ENCODE data around the gene RMRP. TPM values are rescaled to one million over a fixed set of nuclear protein-coding genes. Genes with fewer than 3 reads are reported as not detected.
"Not testable (repeated sequence)": the region's sequence is repeated elsewhere in the genome, so short reads cannot be mapped to it uniquely, and the experiment has no call there.

RMRP gene
- total RNA-seq, 3 donors from 2014 or later, result 12,907 to 15,791 (median 13,372) TPM

- Mint-ChIP-seq H3K36me3 (ENCODE audit: insufficient read depth) (no peaks in the 10 kb centered on the region), H3K4me1 (ENCODE audit: low read depth) (peaks cover 60% of the 10 kb centered on the region), H3K9me3 (no peaks in the 10 kb centered on the region), H3K27me3 (ENCODE audit: low read depth) (no peaks in the 10 kb centered on the region), H3K4me3 (peak within 1 kb of the TSS; percentile 84)
- no peak for DNase-seq
- peak in 1 of 2 donors; percentile 1 for ATAC-seq
Measured at GRCh38 chr9:35650341-35651158, 7.3 kb downstream of the RMRP start, which contains the start of gene SIT1. TSS of gene SIT1 (minus strand) at chr9:35650931. CDS start at chr9:35650853, 78 bp downstream.

GRCh38 chr9:35649431-35650340 is 8.1 kb downstream of the RMRP start:
- peak; percentile 5 to 15 for ATAC-seq
- Mint-ChIP-seq H3K36me3 (ENCODE audit: insufficient read depth) (no peaks in the 10 kb centered on the region), H3K9me3 (no peaks in the 10 kb centered on the region), H3K4me1 (ENCODE audit: low read depth) (peaks cover 66% of the 10 kb centered on the region), H3K27me3 (ENCODE audit: low read depth) (no peaks in the 10 kb centered on the region), H3K4me3 (peak overlapping the region; percentile 84)
- peak; percentile 42 for DNase-seq

DNA sequence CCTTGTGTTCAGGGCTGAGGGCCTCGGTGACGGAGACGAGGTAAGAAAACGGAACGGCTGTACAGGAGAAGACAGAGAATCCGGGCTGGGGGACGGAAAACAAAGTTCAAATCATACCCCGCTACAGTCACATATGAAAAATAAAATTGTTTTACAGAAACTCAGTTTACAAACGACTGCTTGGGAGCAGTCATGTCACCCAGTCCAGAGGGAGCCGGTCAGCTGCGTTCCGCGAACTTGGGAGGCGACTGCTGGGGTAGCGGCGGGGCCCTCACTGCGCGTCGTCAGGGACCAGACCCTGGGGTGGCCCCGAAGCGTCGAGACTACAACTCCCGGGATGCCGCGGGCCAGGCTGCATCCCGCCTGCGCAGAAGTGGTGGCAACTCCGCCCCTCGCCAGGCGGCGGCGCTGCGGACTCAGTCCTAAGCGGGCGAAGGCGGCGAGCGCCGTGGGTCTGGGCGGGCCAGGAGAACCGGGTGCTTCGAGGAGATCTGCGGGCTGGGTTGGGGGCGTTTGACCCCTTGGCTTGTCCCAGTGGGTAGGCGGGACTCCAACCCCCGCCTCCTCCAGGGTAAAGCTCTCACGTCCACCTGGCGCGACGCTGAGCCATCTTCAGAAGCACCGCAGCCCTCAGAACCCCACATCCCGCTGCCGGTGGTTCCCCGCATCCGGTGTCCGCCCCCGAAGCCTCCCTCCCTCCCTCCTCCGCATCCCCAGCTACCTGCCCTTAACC is 11.1 kb downstream of the RMRP start:
- Mint-ChIP-seq H3K27me3 (ENCODE audit: low read depth) (no peaks in the 10 kb centered on the region), H3K4me1 (ENCODE audit: low read depth) (peaks cover 65% of the 10 kb centered on the region), H3K9me3 (no peaks in the 10 kb centered on the region), H3K4me3 (peak overlapping the region; percentile 95), H3K36me3 (ENCODE audit: insufficient read depth) (no peaks in the 10 kb centered on the region)
- DNase-seq (peak; percentile 87), ATAC-seq (peak; percentile 88 to 90)

DNA sequence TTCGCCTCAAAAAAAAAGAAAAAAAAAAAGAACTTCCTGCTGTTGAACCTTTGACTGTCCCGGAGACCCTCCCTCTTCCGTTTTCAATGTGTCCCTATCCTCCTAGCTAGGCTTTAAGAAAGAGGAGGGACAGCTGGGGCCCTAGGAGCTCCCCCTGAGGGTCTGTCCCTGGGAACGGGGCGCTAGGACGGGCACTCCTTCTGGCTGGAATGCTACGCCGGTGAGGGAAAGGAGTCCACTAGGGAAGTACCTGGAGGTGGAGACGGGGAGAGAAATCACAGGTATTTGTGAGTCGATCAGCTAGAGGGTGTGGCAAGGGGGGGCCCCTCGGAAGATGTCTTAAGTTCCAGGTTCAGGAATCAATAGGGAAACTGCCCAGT is 11.7 kb downstream of the RMRP start:
- H3K9me3 Mint-ChIP-seq, result no peaks in the 10 kb centered on the region
- ATAC-seq, result no peak
- H3K4me1 Mint-ChIP-seq (ENCODE audit: low read depth), result peaks cover 64% of the 10 kb centered on the region

GRCh38 chr9:35645736-35646135 is 12.1 kb downstream of the RMRP start:
- H3K4me1 Mint-ChIP-seq (ENCODE audit: low read depth), result peaks cover 63% of the 10 kb centered on the region
- H3K9me3 Mint-ChIP-seq, result not testable (repeated sequence)

More for the DNA sequence above, 11.7 kb downstream of the RMRP start:
- H3K4me3 Mint-ChIP-seq, result peak overlapping the region; percentile 95
- no peak for DNase-seq
- H3K27me3 Mint-ChIP-seq (ENCODE audit: low read depth), result no peaks in the 10 kb centered on the region
- no peaks in the 10 kb centered on the region for H3K36me3 Mint-ChIP-seq (ENCODE audit: insufficient read depth)

DNA sequence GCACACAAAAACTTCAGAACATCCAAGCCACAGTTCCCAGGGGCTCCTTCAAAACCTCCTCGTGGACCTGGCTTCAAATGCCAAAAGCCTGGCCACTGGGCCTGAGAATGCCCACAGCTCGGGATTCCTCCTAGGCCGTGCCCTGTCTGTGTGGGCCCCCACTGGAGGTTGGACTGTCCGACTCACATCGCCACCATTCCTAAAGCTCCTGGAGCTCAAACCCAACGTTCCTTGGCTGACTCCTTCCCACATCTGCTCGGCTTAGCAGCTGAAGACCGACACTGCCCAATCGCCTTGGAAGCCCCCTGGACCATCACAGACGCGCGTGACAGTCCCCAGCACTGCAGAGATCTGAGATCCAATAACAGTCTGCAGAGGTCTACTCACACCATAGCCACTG is 14.8 kb downstream of the RMRP start:
- H3K4me3 Mint-ChIP-seq, result no peak overlapping the region
- H3K27me3 Mint-ChIP-seq (ENCODE audit: low read depth), result no peaks in the 10 kb centered on the region
- ATAC-seq (no peak), DNase-seq (no peak)
- no peaks in the 10 kb centered on the region for H3K9me3 Mint-ChIP-seq
- peaks cover 63% of the 10 kb centered on the region for H3K4me1 Mint-ChIP-seq (ENCODE audit: low read depth)
- H3K36me3 Mint-ChIP-seq (ENCODE audit: insufficient read depth), result peaks cover 5% of the 10 kb centered on the region

More at GRCh38 chr9:35645736-35646135, 12.1 kb downstream of the RMRP start:
- DNase-seq; H3K36me3 Mint-ChIP-seq (ENCODE audit: insufficient read depth); H3K27me3 Mint-ChIP-seq (ENCODE audit: low read depth); ATAC-seq: not testable (repeated sequence)
- peak overlapping the region; percentile 95 for H3K4me3 Mint-ChIP-seq

- H3K4me1 Mint-ChIP-seq (ENCODE audit: low read depth), result peaks cover 65% of the 10 kb centered on the region
- H3K4me3 Mint-ChIP-seq; H3K36me3 Mint-ChIP-seq (ENCODE audit: insufficient read depth); H3K27me3 Mint-ChIP-seq (ENCODE audit: low read depth); H3K9me3 Mint-ChIP-seq; DNase-seq; ATAC-seq: not testable (repeated sequence)
Measured at GRCh38 chr9:35641478-35641877, 16.3 kb downstream of the RMRP start.

- H3K9me3 Mint-ChIP-seq; DNase-seq; ATAC-seq; H3K36me3 Mint-ChIP-seq (ENCODE audit: insufficient read depth); H3K27me3 Mint-ChIP-seq (ENCODE audit: low read depth); H3K4me3 Mint-ChIP-seq: not testable (repeated sequence)
- peaks cover 67% of the 10 kb centered on the region for H3K4me1 Mint-ChIP-seq (ENCODE audit: low read depth)
Measured at GRCh38 chr9:35640431-35640830, 17.4 kb downstream of the RMRP start.

DNA sequence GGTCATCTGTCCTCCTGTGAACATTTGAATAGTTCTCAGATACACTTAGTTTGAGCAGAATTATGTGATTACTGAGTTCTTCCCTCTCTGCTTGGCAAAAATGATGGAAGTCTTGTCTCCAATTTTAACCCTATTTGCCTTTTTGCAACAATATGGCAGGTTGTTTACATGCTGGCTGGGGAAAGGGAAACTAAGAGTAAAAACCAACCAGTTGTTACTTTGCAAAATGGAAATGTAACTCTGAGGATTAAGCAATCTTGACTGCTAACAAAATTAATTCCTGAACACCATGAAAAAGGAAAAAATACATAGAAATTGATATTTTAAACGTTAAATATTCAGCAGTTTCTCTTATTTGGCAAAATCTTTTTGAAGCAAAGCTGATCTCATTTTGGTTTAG is 18.2 kb downstream of the RMRP start:
- Mint-ChIP-seq H3K9me3 (no peaks in the 10 kb centered on the region), H3K4me1 (ENCODE audit: low read depth) (peaks cover 69% of the 10 kb centered on the region), H3K4me3 (peak overlapping the region; percentile 4), H3K27me3 (ENCODE audit: low read depth) (no peaks in the 10 kb centered on the region), H3K36me3 (ENCODE audit: insufficient read depth) (peaks cover 5% of the 10 kb centered on the region)
- ATAC-seq (no peak), DNase-seq (no peak)

- not testable (repeated sequence) for H3K36me3 Mint-ChIP-seq (ENCODE audit: insufficient read depth); H3K9me3 Mint-ChIP-seq; H3K27me3 Mint-ChIP-seq (ENCODE audit: low read depth); DNase-seq
- H3K4me3 Mint-ChIP-seq, result peak overlapping the region; percentile 4
- ATAC-seq, result peak; percentile 50 to 63
- peaks cover 67% of the 10 kb centered on the region for H3K4me1 Mint-ChIP-seq (ENCODE audit: low read depth)
Measured at GRCh38 chr9:35639225-35639624, 18.6 kb downstream of the RMRP start.

- H3K27me3 Mint-ChIP-seq (ENCODE audit: low read depth); H3K9me3 Mint-ChIP-seq; H3K36me3 Mint-ChIP-seq (ENCODE audit: insufficient read depth); DNase-seq; ATAC-seq: not testable (repeated sequence)
- peaks cover 67% of the 10 kb centered on the region for H3K4me1 Mint-ChIP-seq (ENCODE audit: low read depth)
- peak overlapping the region; percentile 48 for H3K4me3 Mint-ChIP-seq
Measured at GRCh38 chr9:35638751-35639150, 19.1 kb downstream of the RMRP start.

GRCh38 chr9:35637427-35637955 is 20.3 kb downstream of the RMRP start:
- not testable (repeated sequence) for DNase-seq; H3K4me3 Mint-ChIP-seq; H3K36me3 Mint-ChIP-seq (ENCODE audit: insufficient read depth); ATAC-seq; H3K27me3 Mint-ChIP-seq (ENCODE audit: low read depth); H3K9me3 Mint-ChIP-seq
- peaks cover 63% of the 10 kb centered on the region for H3K4me1 Mint-ChIP-seq (ENCODE audit: low read depth)

DNA sequence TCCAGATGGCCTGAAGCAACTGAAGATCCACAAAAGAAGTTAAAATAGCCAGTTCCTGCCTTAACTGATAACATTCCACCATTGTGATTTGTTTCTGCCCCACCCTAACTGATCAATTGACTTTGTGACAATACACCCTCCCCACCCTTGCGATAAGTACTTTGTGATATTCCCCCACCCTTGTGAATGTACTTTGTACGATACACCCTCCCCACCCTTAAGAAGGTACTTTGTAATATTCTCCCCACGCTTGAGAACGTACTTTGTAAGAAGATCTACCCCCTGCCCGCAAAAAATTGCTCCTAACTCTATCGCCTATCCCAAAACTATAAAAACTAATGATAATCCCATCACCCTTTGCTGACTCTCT is 21.0 kb downstream of the RMRP start:
- H3K9me3 Mint-ChIP-seq; DNase-seq; ATAC-seq; H3K4me3 Mint-ChIP-seq; H3K27me3 Mint-ChIP-seq (ENCODE audit: low read depth); H3K36me3 Mint-ChIP-seq (ENCODE audit: insufficient read depth): not testable (repeated sequence)
- peaks cover 63% of the 10 kb centered on the region for H3K4me1 Mint-ChIP-seq (ENCODE audit: low read depth)
